OCI-LY7 (cell line): ENCODE data around the gene RPRD1A.

Experiments
- EZH2phosphoT487 ChIP-seq: fragments of 200-600 bp; sonication (generic); IDR thresholded peaks from 2 replicates; pipeline ENCODE4 v1.6.1; 2018; ENCODE audit warnings: low read depth, borderline replicate concordance, mild to moderate bottlenecking, mixed run types, antibody characterized with exemption, low read length, moderate library complexity, mixed read lengths
- TF ChIP-seq, protein P1 (sequence below): fragments of 200-600 bp; sonication (generic); conservative IDR thresholded peaks from 2 replicates; pipeline ENCODE4 v1.5.1; 2014; ENCODE audit warnings: mild to moderate bottlenecking, antibody characterized with exemption, low read length, moderate library complexity, mixed read lengths

DNA sequence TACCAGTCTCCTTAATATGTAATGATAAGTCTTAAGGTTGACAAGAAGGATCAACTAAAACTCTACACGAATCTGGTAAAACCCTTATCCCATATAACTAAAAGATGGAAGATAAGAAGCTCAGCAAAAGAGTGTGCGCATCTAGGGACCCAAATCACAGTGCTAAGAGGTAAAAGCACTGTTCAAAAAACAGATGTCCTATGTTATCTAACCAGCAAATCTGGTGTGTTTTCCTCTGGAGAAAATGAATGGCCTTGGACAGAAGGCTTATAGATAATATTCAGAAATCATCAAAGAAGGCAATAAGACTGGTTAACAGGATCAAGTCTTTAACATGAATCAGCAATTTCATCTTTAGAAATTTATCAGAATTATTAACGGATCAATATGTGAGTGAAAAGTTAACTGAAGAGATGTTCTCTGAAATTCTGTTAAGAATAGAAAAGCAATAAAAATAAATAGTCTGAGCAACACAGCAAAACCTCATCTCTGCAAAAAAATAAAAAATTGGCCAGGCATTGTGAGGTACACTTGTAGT, 47.1 kb downstream of the RPRD1A start:
- TF ChIP-seq, protein P1, sequence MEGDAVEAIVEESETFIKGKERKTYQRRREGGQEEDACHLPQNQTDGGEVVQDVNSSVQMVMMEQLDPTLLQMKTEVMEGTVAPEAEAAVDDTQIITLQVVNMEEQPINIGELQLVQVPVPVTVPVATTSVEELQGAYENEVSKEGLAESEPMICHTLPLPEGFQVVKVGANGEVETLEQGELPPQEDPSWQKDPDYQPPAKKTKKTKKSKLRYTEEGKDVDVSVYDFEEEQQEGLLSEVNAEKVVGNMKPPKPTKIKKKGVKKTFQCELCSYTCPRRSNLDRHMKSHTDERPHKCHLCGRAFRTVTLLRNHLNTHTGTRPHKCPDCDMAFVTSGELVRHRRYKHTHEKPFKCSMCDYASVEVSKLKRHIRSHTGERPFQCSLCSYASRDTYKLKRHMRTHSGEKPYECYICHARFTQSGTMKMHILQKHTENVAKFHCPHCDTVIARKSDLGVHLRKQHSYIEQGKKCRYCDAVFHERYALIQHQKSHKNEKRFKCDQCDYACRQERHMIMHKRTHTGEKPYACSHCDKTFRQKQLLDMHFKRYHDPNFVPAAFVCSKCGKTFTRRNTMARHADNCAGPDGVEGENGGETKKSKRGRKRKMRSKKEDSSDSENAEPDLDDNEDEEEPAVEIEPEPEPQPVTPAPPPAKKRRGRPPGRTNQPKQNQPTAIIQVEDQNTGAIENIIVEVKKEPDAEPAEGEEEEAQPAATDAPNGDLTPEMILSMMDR = no peak
- no peak for TF ChIP-seq EZH2phosphoT487
